ENCODE results near the gene PDE4C. TPM values are rescaled to one million over a fixed set of nuclear protein-coding genes. Genes with fewer than 3 reads are reported as not detected.

PDE4C gene
- total and polyA plus RNA-seq, 10 of the 15 experiments (the other 5 are each of a cell fraction or from before 2014, with no cell fraction given) = 0.08 to 0.73 (median 0.34) TPM

- TF ChIP-seq SKIL (IDR thresholded peaks at IDR 0.05; ENCODE audit: low read depth, poor library complexity, severe bottlenecking) = no peak
- TF ChIP-seq TCF3 (IDR thresholded peaks at IDR 0.05; ENCODE audit: borderline replicate concordance, insufficient read depth, low read depth, low read length) = no peak
- TF ChIP-seq PBX3 (IDR thresholded peaks at IDR 0.05; ENCODE audit: insufficient replicate concordance, low read depth, low read length) = peak; percentile 99
- no peak for TF ChIP-seq BRCA1 (IDR thresholded peaks at IDR 0.05; ENCODE audit: low read depth, low read length)
- no peak for TF ChIP-seq KAT2A (conservative IDR thresholded peaks at IDR 0.05; ENCODE audit: control insufficient read depth, low read depth, low read length)
- no peak for TF ChIP-seq ATF7 (IDR thresholded peaks at IDR 0.05; ENCODE audit: low read depth)
- no peak for TF ChIP-seq SUPT20H (IDR thresholded peaks at IDR 0.05; ENCODE audit: borderline replicate concordance, control insufficient read depth, low read depth, low read length)
- peak; percentile 96 for TF ChIP-seq CHD2 (IDR thresholded peaks at IDR 0.05; ENCODE audit: borderline replicate concordance, low read depth, low read length)
- no peak for TF ChIP-seq RELB (IDR thresholded peaks at IDR 0.05; ENCODE audit: low read depth)
- TF ChIP-seq E2F4 (IDR thresholded peaks at IDR 0.05; ENCODE audit: low read depth, low read length) = no peak
- no peak for TF ChIP-seq ESRRA (IDR thresholded peaks at IDR 0.05; ENCODE audit: low read length)
- 0 out of 2 replicates have a peak, but pooled peaks have one; percentile 61 for TF ChIP-seq SIN3A (IDR thresholded peaks at IDR 0.05; ENCODE audit: low read depth, low read length)
- TF ChIP-seq CUX1 (IDR thresholded peaks at IDR 0.05; ENCODE audit: insufficient replicate concordance, low read depth, low read length) = no peak
- peak; percentile 44; the same call in 1 of the 2 replicates for TF ChIP-seq MXI1 (IDR thresholded peaks at IDR 0.05; ENCODE audit: low read depth, low read length)
- TF ChIP-seq IRF3 (IDR thresholded peaks at IDR 0.05) = peak; percentile 99
- no peak for TF ChIP-seq SMAD1 (IDR thresholded peaks at IDR 0.05; ENCODE audit: low read depth, partially characterized antibody)
- no peak for TF ChIP-seq NR2F1 (conservative IDR thresholded peaks at IDR 0.05)
Measured at GRCh38 chr19:18203863-18204393, 22.3 kb downstream of the PDE4C start, which contains the start of gene RAB3A (continued).
